Fibroblast of lung (primary cell): ENCODE data around the gene CYYR1. TPM values are rescaled to one million over a fixed set of nuclear protein-coding genes. Genes with fewer than 3 reads are reported as not detected.

Experiments
- DNase-seq, 2 donors: peaks; one replicate each; pipeline versions ENCODE4 v3.0.0 to v3.0.0-alpha.2; 2010; ENCODE audit warnings: low read depth in 2 of 2
- H2AFZ ChIP-seq: 2 replicates; pipeline ENCODE4 v1.5.1; 2012; ENCODE audit warnings: low read length, control low read depth, inconsistent platforms
- H3K27ac ChIP-seq: 2 replicates; pipeline ENCODE4 v1.5.1; 2011; ENCODE audit warnings: low read length, control low read depth; ENCODE audit not compliant: insufficient read depth
- H3K27me3 ChIP-seq: 2 replicates; pipeline ENCODE4 v1.5.1; 2011; ENCODE audit warnings: mild to moderate bottlenecking, low read length; ENCODE audit not compliant: control insufficient read depth, insufficient read depth
- H3K36me3 ChIP-seq: 2 replicates; pipeline ENCODE4 v1.5.1; 2011; ENCODE audit warnings: low read length; ENCODE audit not compliant: control insufficient read depth, insufficient read depth
- H3K4me1 ChIP-seq: 2 replicates; pipeline ENCODE4 v1.5.1; 2011; ENCODE audit warnings: low read length; ENCODE audit not compliant: control insufficient read depth, insufficient read depth; ENCODE audit errors: extremely low read depth
- H3K4me2 ChIP-seq: 2 replicates; pipeline ENCODE4 v1.5.1; 2011; ENCODE audit warnings: low read length, control low read depth; ENCODE audit not compliant: insufficient read depth; ENCODE audit errors: extremely low read depth
- H3K4me3 ChIP-seq, 4 experiments: fragments of 200-600 bp in 1 of 4; sonication (generic) in 1 of 4; replicated peaks in 1 of 4; 2 replicates each; pipeline ENCODE4 v1.5.1; 2011 to 2016; ENCODE audit warnings: low read length in 4 of 4, low read depth in 3 of 4, mild to moderate bottlenecking in 3 of 4, control low read depth in 2 of 4, inconsistent platforms in 1 of 4, mixed read lengths in 1 of 4; ENCODE audit not compliant: insufficient read depth in 1 of 4; ENCODE audit errors: control extremely low read depth in 1 of 4
- H3K79me2 ChIP-seq: 2 replicates; pipeline ENCODE4 v1.5.1; 2012; ENCODE audit warnings: mild to moderate bottlenecking, low read length, inconsistent platforms; ENCODE audit not compliant: control insufficient read depth, insufficient read depth
- H3K9ac ChIP-seq: 2 replicates; pipeline ENCODE4 v1.5.1; 2011; ENCODE audit warnings: mild to moderate bottlenecking, low read length, control low read depth; ENCODE audit not compliant: insufficient read depth
- H3K9me3 ChIP-seq: 2 replicates; pipeline ENCODE4 v1.5.1; 2012; ENCODE audit warnings: low read depth, low read length; ENCODE audit not compliant: control insufficient read depth, insufficient read depth
- H4K20me1 ChIP-seq: 2 replicates; pipeline ENCODE4 v1.5.1; 2011; ENCODE audit warnings: low read length; ENCODE audit not compliant: control insufficient read depth, insufficient read depth; ENCODE audit errors: extremely low read depth
- CTCF ChIP-seq, 2 donors: IDR thresholded peaks in 1 of 2; conservative IDR thresholded peaks in 1 of 2; 1 replicate in 1 of 2; 2 replicates in 1 of 2; pipeline ENCODE4 v1.5.1; 2011 to 2012; ENCODE audit warnings: low read length in 2 of 2, control low read depth in 1 of 2, inconsistent platforms in 1 of 2, low read depth in 1 of 2, mild to moderate bottlenecking in 1 of 2
- EZH2 ChIP-seq: IDR thresholded peaks from 2 replicates; pipeline ENCODE4 v1.5.1; 2012; ENCODE audit warnings: low read length, control low read depth, mild to moderate bottlenecking; ENCODE audit errors: missing control alignments
- polyA plus RNA-seq, 2 donors: library from polyadenylated mRNA; depleted of rRNA in 1 of 2; stranded (reverse) in 1 of 2; unstranded in 1 of 2; fragments of >200 nt; gene quantifications; 2 replicates each; pipeline ENCODE4 v1.2.1, GENCODE V29; 2011 to 2012; ENCODE audit warnings: missing spikeins in 1 of 2
- total RNA-seq: library from RNA; depleted of rRNA; stranded (reverse); fragments of >200 nt; gene quantifications from 2 replicates; pipeline ENCODE4 v1.2.1, GENCODE V29; 2014

The CYYR1 gene
- total and polyA plus RNA-seq, 2 donors (not counting 1 experiment from before 2014, with no cell fraction given), result 0.17 TPM; not detected in 1

- Histone ChIP-seq H3K36me3 (no peaks in the 10 kb centered on the region), H3K79me2 (no peaks in the 10 kb centered on the region), H3K27ac (no peak overlapping the region), H2AFZ (no peak overlapping the region), H3K27me3 (no peaks in the 10 kb centered on the region), H3K4me1 (no peaks in the 10 kb centered on the region), H3K9ac (no peak overlapping the region), H4K20me1 (no peaks in the 10 kb centered on the region), H3K4me3 (no peak overlapping the region), H3K9me3 (no peaks in the 10 kb centered on the region), H3K4me2 (no peak overlapping the region)
- TF ChIP-seq EZH2 (no peak), CTCF (conservative IDR thresholded peaks at IDR 0.05 in 1 of 2, IDR thresholded peaks at IDR 0.05 in 1 of 2; ENCODE audit: low read depth in 1 of 2, low read length in 2 of 2) (no peak)
- DNase-seq, result peak in 1 of 2 donors; percentile 31
These were observed 22.8 kb downstream of the CYYR1 start for GRCh38 chr21:26550326-26550725.

GRCh38 chr21:26546446-26547097 is 26.5 kb downstream of the CYYR1 start:
- DNase-seq, result no peak
- Histone ChIP-seq H3K27me3 (no peaks in the 10 kb centered on the region), H3K27ac (no peak overlapping the region), H3K9me3 (no peaks in the 10 kb centered on the region), H3K4me1 (no peaks in the 10 kb centered on the region), H3K36me3 (no peaks in the 10 kb centered on the region), H3K4me3 (no peak overlapping the region), H3K9ac (no peak overlapping the region), H2AFZ (no peak overlapping the region), H3K4me2 (no peak overlapping the region), H4K20me1 (no peaks in the 10 kb centered on the region), H3K79me2 (no peaks in the 10 kb centered on the region)
- no peak for TF ChIP-seq CTCF (conservative IDR thresholded peaks at IDR 0.05 in 1 of 2, IDR thresholded peaks at IDR 0.05 in 1 of 2; ENCODE audit: low read depth in 1 of 2, low read length in 2 of 2)
- TF ChIP-seq EZH2, result no peak

- Histone ChIP-seq H3K4me2 (no peak overlapping the region), H3K79me2 (no peaks in the 10 kb centered on the region), H3K9ac (no peak overlapping the region), H3K36me3 (no peaks in the 10 kb centered on the region), H3K4me3 (no peak overlapping the region), H4K20me1 (no peaks in the 10 kb centered on the region), H3K4me1 (no peaks in the 10 kb centered on the region), H3K9me3 (no peaks in the 10 kb centered on the region), H2AFZ (no peak overlapping the region), H3K27ac (no peak overlapping the region), H3K27me3 (no peaks in the 10 kb centered on the region)
- no peak for DNase-seq
- TF ChIP-seq EZH2 (no peak), CTCF (conservative IDR thresholded peaks at IDR 0.05 in 1 of 2, IDR thresholded peaks at IDR 0.05 in 1 of 2; ENCODE audit: low read depth in 1 of 2, low read length in 2 of 2) (no peak)
These were observed 28.8 kb downstream of the CYYR1 start for GRCh38 chr21:26544201-26544775.
